ENCODE results near the gene TARS3. TPM values are rescaled to one million over a fixed set of nuclear protein-coding genes. Genes with fewer than 3 reads are reported as not detected.
A peak's percentile ranks its signal among the peaks of the same experiment; 100 is the strongest.

TARS3 gene
- polyA plus RNA-seq, 2 of the 4 experiments (the other 2 are of a cell fraction), result 6.7 to 9.5 TPM

DNA sequence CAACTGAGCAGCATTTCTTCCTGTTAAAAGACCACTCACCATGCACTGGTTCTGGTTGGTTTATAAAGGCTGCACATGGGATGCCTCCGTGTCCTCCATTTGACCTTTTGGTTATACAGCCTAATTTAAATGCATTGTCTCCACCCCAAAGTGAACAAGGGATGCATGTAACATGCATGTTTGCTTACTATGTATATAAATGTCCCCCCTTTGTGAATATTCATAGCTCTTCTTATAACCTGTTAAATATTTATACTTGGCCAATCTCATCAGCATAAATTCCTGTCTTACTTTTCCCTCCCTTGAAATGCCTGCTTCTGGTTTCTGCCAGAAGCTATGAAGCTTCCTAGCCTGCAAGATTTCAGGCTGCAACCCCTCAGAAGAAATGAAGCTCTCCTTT lies 27.4 kb downstream of the TARS3 start:
- no peaks in the 10 kb centered on the region for H3K9me3 ChIP-seq
- no peak for TF ChIP-seq EHF (CRISPR knock-in tag; IDR thresholded peaks at IDR 0.05)
- no peak for TF ChIP-seq CBX8 (IDR thresholded peaks at IDR 0.05)
- H3K4me1 ChIP-seq, result peaks cover 2% of the 10 kb centered on the region; the same call in 1 of the 3 replicates
- ChIA-PET CTCF (interaction anchor here (0.6 to 0.8 kb wide), 2 partner anchors 10 to 27 kb away, joined by 3 to 4 read pairs; partner anchors contain the start of gene TARS3), POLR2A (no interaction called here)
- WGBS (ENCODE audit: missing lambda C conversion rate), result 96% methylated on average over 1 of the region's 1 CpG
- H3K4me3 ChIP-seq, result no peak overlapping the region
- ATAC-seq, result no peak
- no peak for FAIRE-seq
- no peak overlapping the region for H3K27ac ChIP-seq
- H3K4me2 ChIP-seq, result no peak overlapping the region
- no peak for DNase-seq (ENCODE audit: low read depth in 1 of 2, low spot score in 1 of 2)

DNA sequence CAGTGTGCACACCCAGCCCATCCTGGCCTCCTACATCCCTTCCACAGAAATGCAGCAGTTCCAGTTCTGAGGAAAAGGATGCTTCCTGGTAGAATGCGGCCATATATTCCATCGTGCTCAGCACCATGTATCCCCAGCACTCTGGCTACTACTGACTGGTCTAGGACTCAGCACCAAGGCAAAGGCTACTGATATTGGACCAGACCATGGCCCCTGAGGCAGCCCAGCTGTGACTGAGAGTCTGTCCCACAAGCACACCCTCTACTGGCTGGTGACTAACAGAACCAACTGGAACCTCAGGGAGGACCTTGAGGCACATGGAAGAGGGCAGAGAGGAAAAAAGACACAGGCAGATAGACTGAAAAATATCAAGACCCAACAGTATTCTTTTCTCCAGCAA lies 30.0 kb downstream of the TARS3 start:
- Histone ChIP-seq H3K27ac (no peak overlapping the region), H3K4me3 (no peak overlapping the region), H3K4me1 (peaks cover 2% of the 10 kb centered on the region; the same call in 1 of the 3 replicates), H3K4me2 (no peak overlapping the region), H3K9me3 (no peaks in the 10 kb centered on the region)
- CTCF ChIA-PET, result interaction anchor here (1.0 to 2.0 kb wide), 2 partner anchors 8 to 26 kb away, joined by 3 to 4 read pairs; no protein-coding TSS in a partner anchor
- WGBS (ENCODE audit: missing lambda C conversion rate), result 88% methylated on average over 2 of the region's 2 CpGs
- peak; percentile 71 to 74; a peak in 5 of 6 replicates for ATAC-seq
- POLR2A ChIA-PET, result no interaction called here
- TF ChIP-seq NPAS2 (CRISPR knock-in tag; IDR thresholded peaks at IDR 0.05; ENCODE audit: borderline replicate concordance) (no peak), RAD21 (conservative IDR thresholded peaks at IDR 0.05 in 1 of 2, IDR thresholded peaks at IDR 0.05 in 1 of 2) (0 out of 5 replicates have a peak, but pooled peaks of 1 of the 2 experiments have one; percentile 8)
- TF ChIP-seq, protein P1, sequence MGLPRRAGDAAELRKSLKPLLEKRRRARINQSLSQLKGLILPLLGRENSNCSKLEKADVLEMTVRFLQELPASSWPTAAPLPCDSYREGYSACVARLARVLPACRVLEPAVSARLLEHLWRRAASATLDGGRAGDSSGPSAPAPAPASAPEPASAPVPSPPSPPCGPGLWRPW (IDR thresholded peaks at IDR 0.05), result no peak
- no peak for FAIRE-seq
- DNase-seq (ENCODE audit: low read depth in 1 of 2, low spot score in 1 of 2), result no peak

GRCh38 chr15:101692801-101693598 lies 31.3 kb downstream of the TARS3 start:
- H3K9me3 ChIP-seq, result no peaks in the 10 kb centered on the region
- TF ChIP-seq CBX2 (IDR thresholded peaks at IDR 0.05; ENCODE audit: borderline replicate concordance, low read depth) (no peak), FOSL2 (IDR thresholded peaks at IDR 0.05) (no peak), FOSL2 (CRISPR knock-in tag; IDR thresholded peaks at IDR 0.05) (no peak), MAX (IDR thresholded peaks at IDR 0.05) (no peak), ZC3H11A (IDR thresholded peaks at IDR 0.05) (no peak), GATA3 (IDR thresholded peaks at IDR 0.05; ENCODE audit: borderline replicate concordance) (no peak), POLR2A (IDR thresholded peaks at IDR 0.05; ENCODE audit: low read length) (no peak), ATOH8 (CRISPR knock-in tag; IDR thresholded peaks at IDR 0.05; ENCODE audit: low read depth) (no peak), RNF2 (IDR thresholded peaks at IDR 0.05; ENCODE audit: borderline replicate concordance, low read depth) (no peak), ZSCAN20 (CRISPR knock-in tag; IDR thresholded peaks at IDR 0.05) (no peak), HOXB5 (CRISPR knock-in tag; IDR thresholded peaks at IDR 0.05) (no peak), HEYL (CRISPR knock-in tag; IDR thresholded peaks at IDR 0.05) (no peak), MAZ (IDR thresholded peaks at IDR 0.05; ENCODE audit: borderline replicate concordance, low read depth, low read length) (no peak), SREBF2 (IDR thresholded peaks at IDR 0.05) (no peak), MAFK (IDR thresholded peaks at IDR 0.05; ENCODE audit: partially characterized antibody) (no peak), CEBPB (IDR thresholded peaks at IDR 0.05) (no peak), ZFP36 (IDR thresholded peaks at IDR 0.05; ENCODE audit: borderline replicate concordance, partially characterized antibody) (no peak), JUN (IDR thresholded peaks at IDR 0.05) (no peak), POLR2AphosphoS2 (conservative IDR thresholded peaks at IDR 0.05; ENCODE audit: low read length) (no peak)
- H3K4me1 ChIP-seq, result no peaks in the 10 kb centered on the region; the same call in 2 of the 3 replicates
- ChIA-PET CTCF (interaction anchor here (1.0 to 2.0 kb wide), 4 partner anchors 9 to 31 kb away, joined by 3 to 4 read pairs (median 4); partner anchors contain the start of gene TARS3), POLR2A (interaction anchor here (0.6 kb wide), 1 partner anchor 408 kb away, joined by 4 read pairs; no protein-coding TSS in a partner anchor)
- 80% methylated on average over 4 of the region's 4 CpGs for WGBS (ENCODE audit: missing lambda C conversion rate)
- no peak overlapping the region for H3K27ac ChIP-seq
- DNase-seq (ENCODE audit: low read depth in 1 of 2, low spot score in 1 of 2) (no peak), ATAC-seq (no peak), FAIRE-seq (no peak)
- no peak overlapping the region for H3K4me2 ChIP-seq
- no peak overlapping the region for H3K4me3 ChIP-seq

All from A549 (cell line).